ENCODE results near the gene WDPCP.
"Not testable (repeated sequence)": the region's sequence is repeated elsewhere in the genome, so short reads cannot be mapped to it uniquely, and the experiment has no call there.

Gene WDPCP

GRCh38 chr2:63093502-63093901 lies 494.8 kb downstream of the WDPCP start:
- no peak for DNase-seq

- no peak for DNase-seq
Observed at GRCh38 chr2:63092857-63093256, 495.4 kb downstream of the WDPCP start.

GRCh38 chr2:63092401-63092800 lies 495.9 kb downstream of the WDPCP start:
- DNase-seq = no peak

GRCh38 chr2:63086687-63087086 lies 501.6 kb downstream of the WDPCP start:
- no peak for DNase-seq

- no peak for DNase-seq
Observed at GRCh38 chr2:63081404-63081803, 506.9 kb downstream of the WDPCP start.

- DNase-seq = no peak
Observed at GRCh38 chr2:63078852-63079606, 509.2 kb downstream of the WDPCP start.

- not testable (repeated sequence) for DNase-seq
Observed at GRCh38 chr2:63074399-63074798, 513.9 kb downstream of the WDPCP start.

- no peak for DNase-seq
Observed at GRCh38 chr2:63073994-63074393, 514.3 kb downstream of the WDPCP start.

GRCh38 chr2:63071664-63072063 lies 516.6 kb downstream of the WDPCP start:
- DNase-seq = no peak
